MG63 (cell line): Measurements from ENCODE around the gene HRH2. TPM values are rescaled to one million over a fixed set of nuclear protein-coding genes. Genes with fewer than 3 reads are reported as not detected.
"Not testable (repeated sequence)": the region's sequence is repeated elsewhere in the genome, so short reads cannot be mapped to it uniquely, and the experiment has no call there.

Source experiments
- DNase-seq: peaks from one replicate; pipeline ENCODE4 v3.0.0-alpha.2; 2020
- H3K27me3 ChIP-seq: fragments of 250-450 bp; sonication (Bioruptor Pico); 2 replicates; pipeline ENCODE4 v1.5.1; 2020; ENCODE audit warnings: mild to moderate bottlenecking, moderate library complexity
- H3K36me3 ChIP-seq: fragments of 250-450 bp; sonication (Bioruptor Pico); 2 replicates; pipeline ENCODE4 v1.5.1; 2020; ENCODE audit warnings: mild to moderate bottlenecking, moderate library complexity
- H3K4me3 ChIP-seq: fragments of 250-450 bp; sonication (Bioruptor Pico); 2 replicates; pipeline ENCODE4 v1.5.1; 2020; ENCODE audit warnings: mild to moderate bottlenecking, moderate library complexity
- H3K9me3 ChIP-seq: fragments of 250-450 bp; sonication (Bioruptor Pico); 2 replicates; pipeline ENCODE4 v1.5.1; 2020; ENCODE audit warnings: mild to moderate bottlenecking, moderate library complexity
- total RNA-seq: library from RNA; depleted of rRNA; stranded (reverse); fragments of >200 nt; shearing (Covaris generic); gene quantifications from 2 replicates; pipeline ENCODE4 v1.2.3, GENCODE V29; 2014; ENCODE audit warnings: low replicate concordance; rRNA removed

The HRH2 gene
- total RNA-seq, result not detected in 2 replicates

GRCh38 chr5:175657593-175658271, at the start of gene HRH2:
Gene HRH2, plus strand, starts transcription at chr5:175658071. Its CDS starts 25,163 bp downstream, at chr5:175683234.
- no peaks in the 10 kb centered on the region for H3K36me3 ChIP-seq
- H3K9me3 ChIP-seq, result no peaks in the 10 kb centered on the region
- peak within 1 kb of the TSS; percentile 31 for H3K4me3 ChIP-seq
- H3K27me3 ChIP-seq, result peaks cover 5% of the 10 kb centered on the region; the same call in 1 of the 2 replicates
- DNase-seq, result peak; percentile 52

GRCh38 chr5:175609526-175609925, 48.3 kb upstream of the HRH2 start:
- Histone ChIP-seq H3K36me3 (no peaks in the 10 kb centered on the region), H3K4me3 (no peak overlapping the region), H3K9me3 (0 out of 2 replicates have a peak, but pooled peaks cover 2% of the 10 kb centered on the region), H3K27me3 (peaks cover 38% of the 10 kb centered on the region)
- DNase-seq, result no peak

- Histone ChIP-seq H3K4me3 (no peak overlapping the region), H3K9me3 (0 out of 2 replicates have a peak, but pooled peaks cover 2% of the 10 kb centered on the region), H3K36me3 (no peaks in the 10 kb centered on the region), H3K27me3 (peaks cover 37% of the 10 kb centered on the region)
- no peak for DNase-seq
Measured at GRCh38 chr5:175610381-175610780, 47.5 kb upstream of the HRH2 start.

- no peak for DNase-seq
- Histone ChIP-seq H3K27me3 (peaks cover 32% of the 10 kb centered on the region), H3K4me3 (no peak overlapping the region), H3K9me3 (no peaks in the 10 kb centered on the region), H3K36me3 (no peaks in the 10 kb centered on the region)
Measured at GRCh38 chr5:175610898-175611297, 47.0 kb upstream of the HRH2 start.

GRCh38 chr5:175614223-175614815, 43.6 kb upstream of the HRH2 start:
- Histone ChIP-seq H3K27me3 (peaks cover 25% of the 10 kb centered on the region), H3K4me3 (no peak overlapping the region), H3K36me3 (no peaks in the 10 kb centered on the region), H3K9me3 (no peaks in the 10 kb centered on the region)
- no peak for DNase-seq

- no peaks in the 10 kb centered on the region for H3K36me3 ChIP-seq
- no peak for DNase-seq
- H3K9me3 ChIP-seq, result no peaks in the 10 kb centered on the region
- no peak overlapping the region for H3K4me3 ChIP-seq
- peaks cover 25% of the 10 kb centered on the region for H3K27me3 ChIP-seq
Measured at GRCh38 chr5:175614861-175615260, 43.0 kb upstream of the HRH2 start.

GRCh38 chr5:175616083-175616482, 41.8 kb upstream of the HRH2 start:
- H3K36me3 ChIP-seq, result no peaks in the 10 kb centered on the region
- H3K4me3 ChIP-seq, result no peak overlapping the region
- H3K9me3 ChIP-seq, result no peaks in the 10 kb centered on the region
- DNase-seq, result no peak
- H3K27me3 ChIP-seq, result peaks cover 21% of the 10 kb centered on the region

GRCh38 chr5:175616527-175616926, 41.3 kb upstream of the HRH2 start:
- not testable (repeated sequence) for DNase-seq, H3K4me3 ChIP-seq, H3K9me3 ChIP-seq, H3K36me3 ChIP-seq
- peaks cover 21% of the 10 kb centered on the region for H3K27me3 ChIP-seq

- DNase-seq, result no peak
- H3K36me3 ChIP-seq, result no peaks in the 10 kb centered on the region
- no peaks in the 10 kb centered on the region for H3K9me3 ChIP-seq
- peaks cover 19% of the 10 kb centered on the region for H3K27me3 ChIP-seq
- H3K4me3 ChIP-seq, result no peak overlapping the region
Measured at GRCh38 chr5:175617447-175617846, 40.4 kb upstream of the HRH2 start.

GRCh38 chr5:175620527-175620926, 37.3 kb upstream of the HRH2 start:
- Histone ChIP-seq H3K9me3 (no peaks in the 10 kb centered on the region), H3K27me3 (peaks cover 10% of the 10 kb centered on the region), H3K4me3 (no peak overlapping the region), H3K36me3 (no peaks in the 10 kb centered on the region)
- DNase-seq, result no peak

GRCh38 chr5:175621971-175622370, 35.9 kb upstream of the HRH2 start:
- H3K27me3 ChIP-seq, result peaks cover 10% of the 10 kb centered on the region; the same call in 1 of the 2 replicates
- no peaks in the 10 kb centered on the region; the same call in 1 of the 2 replicates for H3K9me3 ChIP-seq
- DNase-seq, result no peak
- H3K36me3 ChIP-seq, result no peaks in the 10 kb centered on the region
- no peak overlapping the region for H3K4me3 ChIP-seq

- no peak for DNase-seq
- Histone ChIP-seq H3K36me3 (no peaks in the 10 kb centered on the region), H3K9me3 (no peaks in the 10 kb centered on the region; the same call in 1 of the 2 replicates), H3K4me3 (no peak overlapping the region), H3K27me3 (peaks cover 10% of the 10 kb centered on the region; the same call in 1 of the 2 replicates)
Measured at GRCh38 chr5:175623088-175623487, 34.8 kb upstream of the HRH2 start.

- no peaks in the 10 kb centered on the region for H3K36me3 ChIP-seq
- peaks cover 10% of the 10 kb centered on the region; the same call in 1 of the 2 replicates for H3K27me3 ChIP-seq
- H3K4me3 ChIP-seq, result no peak overlapping the region
- no peak for DNase-seq
- H3K9me3 ChIP-seq, result no peaks in the 10 kb centered on the region; the same call in 1 of the 2 replicates
Measured at GRCh38 chr5:175624316-175624715, 33.6 kb upstream of the HRH2 start.

GRCh38 chr5:175627005-175627404, 30.9 kb upstream of the HRH2 start:
- DNase-seq, result no peak
- Histone ChIP-seq H3K27me3 (peaks cover 10% of the 10 kb centered on the region; the same call in 1 of the 2 replicates), H3K9me3 (no peaks in the 10 kb centered on the region; the same call in 1 of the 2 replicates), H3K4me3 (no peak overlapping the region), H3K36me3 (no peaks in the 10 kb centered on the region)

- no peak for DNase-seq
- Histone ChIP-seq H3K9me3 (no peaks in the 10 kb centered on the region; the same call in 1 of the 2 replicates), H3K27me3 (peaks cover 10% of the 10 kb centered on the region; the same call in 1 of the 2 replicates), H3K4me3 (no peak overlapping the region), H3K36me3 (no peaks in the 10 kb centered on the region)
Measured at GRCh38 chr5:175627739-175628138, 30.1 kb upstream of the HRH2 start.

- no peak for DNase-seq
- H3K4me3 ChIP-seq, result no peak overlapping the region
- peaks cover 7% of the 10 kb centered on the region; the same call in 1 of the 2 replicates for H3K27me3 ChIP-seq
- H3K9me3 ChIP-seq, result no peaks in the 10 kb centered on the region; the same call in 1 of the 2 replicates
- H3K36me3 ChIP-seq, result no peaks in the 10 kb centered on the region
Measured at GRCh38 chr5:175628668-175629067, 29.2 kb upstream of the HRH2 start.

GRCh38 chr5:175629261-175629660, 28.6 kb upstream of the HRH2 start:
- no peaks in the 10 kb centered on the region; the same call in 1 of the 2 replicates for H3K9me3 ChIP-seq
- no peak for DNase-seq
- no peaks in the 10 kb centered on the region for H3K36me3 ChIP-seq
- H3K4me3 ChIP-seq, result no peak overlapping the region
- peaks cover 2% of the 10 kb centered on the region; the same call in 1 of the 2 replicates for H3K27me3 ChIP-seq
